Stimulated activated CD8-positive, alpha-beta memory T cell treated with anti-CD3 and anti-CD28 coated beads, Interleukin-2, amount 100 ng/mL, for 48 hours (primary cell): Measurements from ENCODE around the gene MUC20.
"Not testable (repeated sequence)": the region's sequence is repeated elsewhere in the genome, so short reads cannot be mapped to it uniquely, and the experiment has no call there.

ENCODE experiments used
- DNase-seq, 2 donors: peaks; one replicate each; pipeline ENCODE4 v3.0.0-alpha.2; 2020; ENCODE audit warnings: low read depth in 2 of 2

The MUC20 gene

DNA sequence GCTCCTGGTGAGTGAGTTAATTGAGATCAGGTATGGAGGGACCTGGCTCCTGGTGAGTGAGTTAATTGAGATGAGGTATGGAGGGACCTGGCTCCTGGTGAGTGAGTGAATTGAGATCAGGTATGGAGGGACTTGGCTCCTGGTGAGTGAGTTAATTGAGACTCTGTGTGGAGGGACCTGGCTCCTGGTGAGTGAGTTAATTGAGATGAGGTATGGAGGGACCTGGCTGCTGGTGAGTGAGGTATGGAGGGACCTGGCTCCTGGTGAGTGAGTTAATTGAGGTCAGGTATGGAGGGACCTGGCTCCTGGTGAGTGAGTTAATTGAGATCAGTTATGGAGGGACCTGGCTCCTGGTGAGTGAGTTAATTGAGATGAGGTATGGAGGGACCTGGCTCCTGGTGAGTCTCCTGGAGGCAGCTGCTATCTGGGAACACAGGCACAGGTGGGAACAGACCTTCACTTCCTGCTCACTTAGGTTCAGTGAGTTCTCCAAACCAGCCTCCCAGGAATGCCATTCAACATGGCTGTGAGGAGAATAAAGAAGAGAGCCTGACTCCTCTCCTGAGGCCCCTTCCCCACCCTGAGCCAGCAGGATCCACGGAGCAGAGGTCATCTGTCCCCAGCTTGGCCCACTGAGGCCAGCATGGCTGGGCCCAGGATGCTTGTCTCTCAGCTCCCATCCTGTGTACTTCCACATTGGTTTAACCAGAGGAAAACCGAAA lies 9.5 kb upstream of the MUC20 start:
- not testable (repeated sequence) for DNase-seq

DNA sequence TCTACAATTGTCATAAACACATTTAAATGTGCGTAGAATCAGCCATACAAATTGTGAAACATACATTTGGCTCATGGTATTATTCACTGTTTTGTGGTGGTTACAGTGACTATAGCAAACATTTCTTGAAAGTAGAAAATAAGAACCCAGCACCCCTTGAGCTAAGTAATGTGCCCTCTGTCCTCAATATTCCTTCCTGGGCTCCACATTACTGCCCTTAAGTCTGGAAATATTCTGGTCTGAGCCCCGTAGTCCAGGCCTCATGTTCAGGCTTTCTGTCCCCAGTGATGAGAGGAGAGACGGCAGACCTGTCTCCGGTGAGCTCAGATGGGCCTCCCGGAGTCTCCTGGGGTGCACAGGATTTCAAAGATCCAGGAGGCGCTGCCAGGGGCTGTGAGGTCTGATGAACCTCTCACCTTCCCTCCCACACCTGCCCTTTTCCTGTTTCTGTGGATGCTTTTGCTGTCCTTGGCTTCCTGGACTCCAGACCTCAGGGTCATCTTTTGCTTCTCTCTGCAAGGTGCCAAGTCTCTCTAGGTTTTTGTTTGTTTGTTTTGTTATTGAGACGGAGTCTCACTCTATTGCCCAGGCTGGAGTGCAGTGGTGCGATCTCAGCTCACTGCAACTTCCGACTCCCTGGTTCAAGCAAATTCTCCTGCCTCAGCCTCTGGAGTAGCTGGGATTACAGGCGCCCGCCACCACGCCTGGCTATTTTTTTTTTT lies 8.8 kb upstream of the MUC20 start:
- DNase-seq: no peak

DNA sequence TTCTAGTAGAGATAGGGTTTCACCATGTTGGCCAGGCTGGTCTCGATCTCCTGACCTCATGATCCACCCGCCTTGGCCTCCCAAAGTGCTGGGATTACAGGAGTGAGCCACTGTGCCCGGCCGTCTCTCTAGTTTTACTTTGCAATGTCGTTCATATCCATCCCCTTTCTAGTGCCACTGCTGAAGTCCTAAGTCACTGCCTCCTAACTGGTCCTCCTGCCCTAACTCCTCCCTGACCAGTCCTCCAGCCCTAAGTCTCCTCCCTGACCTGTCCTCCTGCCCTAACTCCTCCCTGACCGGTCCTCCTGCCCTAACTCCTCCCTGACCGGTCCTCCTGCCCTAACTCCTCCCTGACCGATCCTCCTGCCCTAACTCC lies 8.3 kb upstream of the MUC20 start:
- DNase-seq: not testable (repeated sequence)

DNA sequence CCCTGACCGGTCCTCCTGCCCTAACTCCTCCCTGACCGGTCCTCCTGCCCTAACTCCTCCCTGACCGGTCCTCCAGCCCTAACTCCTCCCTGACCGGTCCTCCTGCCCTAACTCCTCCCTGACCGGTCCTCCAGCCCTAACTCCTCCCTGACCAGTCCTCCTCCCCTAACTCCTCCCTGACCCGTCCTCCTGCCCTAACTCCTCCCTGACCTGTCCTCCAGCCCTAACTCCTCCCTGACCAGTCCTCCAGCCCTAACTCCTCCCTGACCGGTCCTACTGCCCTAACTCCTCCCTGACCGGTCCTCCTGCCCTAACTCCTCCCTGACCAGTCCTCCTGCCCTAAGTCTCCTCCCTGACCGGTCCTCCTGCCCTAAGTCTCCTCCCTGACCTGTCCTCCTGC lies 7.6 kb upstream of the MUC20 start:
- DNase-seq: not testable (repeated sequence)

DNA sequence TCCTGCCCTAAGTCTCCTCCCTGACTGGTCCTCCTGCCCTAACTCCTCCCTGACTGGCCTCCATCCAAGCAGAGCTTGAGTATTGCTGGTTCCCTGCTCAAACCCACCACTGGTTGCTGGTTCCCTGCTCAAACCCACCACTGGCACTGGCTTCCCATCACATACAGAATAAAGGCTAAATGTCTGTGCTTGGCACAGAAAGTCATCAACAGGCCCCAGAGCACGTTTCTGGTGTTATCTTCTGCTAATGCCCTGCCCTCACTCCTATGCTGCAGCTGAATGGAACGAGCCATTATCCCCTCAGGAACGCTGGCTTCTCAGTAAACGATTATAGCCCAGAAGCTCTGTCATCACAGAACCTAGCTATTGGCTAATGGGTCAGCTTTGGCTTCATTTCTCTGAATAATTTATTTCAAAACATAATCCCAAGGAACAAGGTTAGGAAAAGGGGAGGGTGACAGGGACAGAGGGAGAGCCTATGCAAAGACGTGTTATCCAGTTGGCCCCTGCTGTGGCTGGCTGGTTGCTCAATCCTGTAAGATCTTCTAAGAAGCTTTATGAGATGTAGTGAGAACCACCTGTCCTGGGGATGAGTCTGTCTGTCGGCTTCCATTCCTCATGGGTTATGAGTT lies 6.3 kb upstream of the MUC20 start:
- DNase-seq: no peak

DNA sequence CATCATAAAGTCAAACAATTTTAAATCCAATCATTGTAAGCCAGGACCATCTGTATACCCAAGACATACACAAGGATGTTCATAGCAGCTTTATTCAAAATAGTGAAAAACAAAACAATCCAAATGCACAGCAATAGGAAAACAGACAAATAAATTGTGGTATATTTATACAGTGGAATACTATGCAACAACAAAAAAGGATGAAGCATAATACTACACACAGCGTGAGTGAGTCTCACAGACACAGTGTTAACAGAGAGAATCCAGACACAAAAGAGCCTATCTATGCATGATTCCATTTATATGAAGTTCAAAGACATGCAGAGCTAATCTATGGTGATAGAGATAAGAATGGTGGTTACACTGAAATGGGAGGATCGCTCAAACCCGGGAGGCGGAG lies 5.6 kb upstream of the MUC20 start:
- no peak for DNase-seq

DNA sequence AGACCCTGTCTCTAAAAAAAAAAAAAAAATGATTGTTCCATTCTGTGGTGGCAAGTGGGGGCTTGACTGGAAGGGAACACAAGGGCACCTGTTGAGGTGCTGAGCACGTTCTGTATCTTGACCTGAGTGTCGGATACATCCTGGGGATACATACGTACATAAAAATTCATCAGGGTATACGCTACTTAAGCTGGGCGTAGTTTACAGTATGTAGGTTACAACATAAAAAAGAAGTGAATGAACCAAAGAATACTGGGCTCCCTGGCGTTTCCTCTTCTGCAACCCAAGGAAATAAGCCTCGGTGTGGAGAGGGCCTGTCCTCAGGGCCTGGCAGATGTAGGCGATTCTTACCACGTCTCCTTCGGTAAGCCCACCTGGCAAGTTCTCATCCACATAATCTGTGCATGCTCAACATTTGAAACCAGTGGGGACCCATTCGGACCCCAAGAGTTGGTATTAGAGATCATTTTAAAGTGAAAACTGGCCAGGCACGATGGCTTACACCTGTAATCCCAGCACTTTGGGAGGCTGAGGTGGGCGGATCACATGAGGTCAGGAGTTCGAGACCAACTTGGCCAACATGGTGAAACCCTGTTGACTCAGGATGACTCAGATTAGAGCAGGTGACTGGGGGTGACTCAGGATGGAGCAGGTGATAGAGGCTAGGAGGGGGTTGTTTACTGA lies 5.1 kb upstream of the MUC20 start:
- DNase-seq: peak in 1 of 2 donors; percentile 46

DNA sequence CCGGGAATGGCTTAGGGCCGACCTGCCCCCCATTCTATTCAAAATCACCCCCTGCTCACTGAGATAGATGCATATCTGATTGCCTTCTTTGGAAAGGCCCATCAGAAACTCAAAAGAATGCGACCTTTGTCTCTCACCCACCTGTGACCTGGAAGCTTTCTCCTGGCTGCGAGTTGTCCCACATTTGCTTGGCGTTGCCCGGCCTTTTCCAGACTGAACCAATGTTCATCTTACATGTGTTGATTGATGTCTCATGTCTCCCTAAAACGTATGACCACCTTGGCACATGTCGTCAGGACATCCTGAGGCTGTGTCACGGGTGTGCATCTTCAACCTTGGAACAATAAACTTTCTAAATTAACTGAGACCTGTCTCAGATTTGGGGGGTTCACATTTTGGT lies 3.4 kb upstream of the MUC20 start:
- no peak for DNase-seq

DNA sequence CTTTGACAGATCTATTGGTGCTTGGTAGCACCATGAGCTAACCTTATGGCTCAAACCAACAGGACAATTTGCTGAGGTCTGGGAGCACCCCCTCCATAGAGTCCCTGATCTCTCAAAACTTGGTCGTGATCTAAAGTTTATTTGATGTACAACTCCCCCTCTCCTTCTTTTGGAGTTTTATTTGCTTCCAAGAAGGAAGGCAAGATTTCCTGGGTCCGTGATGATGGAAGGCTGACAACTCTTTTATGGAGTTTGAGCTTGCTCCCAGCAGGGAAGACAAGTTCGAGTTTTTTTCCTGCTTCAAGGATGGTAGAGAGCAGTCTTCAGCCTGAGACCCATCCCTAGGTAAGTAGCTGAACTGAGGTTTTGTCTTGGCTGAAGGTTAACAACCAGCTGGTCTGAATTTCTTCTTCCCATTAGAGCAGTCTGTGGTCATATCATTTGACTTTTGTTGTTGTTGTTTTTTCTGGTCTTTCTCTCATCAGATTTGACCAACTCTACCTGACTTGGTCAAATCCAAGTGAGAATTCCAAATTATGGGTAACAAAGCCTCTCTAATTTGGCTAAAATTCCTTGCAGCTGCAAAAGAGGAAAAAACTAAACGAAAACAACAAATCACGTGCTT lies 2.8 kb upstream of the MUC20 start:
- DNase-seq: no peak

DNA sequence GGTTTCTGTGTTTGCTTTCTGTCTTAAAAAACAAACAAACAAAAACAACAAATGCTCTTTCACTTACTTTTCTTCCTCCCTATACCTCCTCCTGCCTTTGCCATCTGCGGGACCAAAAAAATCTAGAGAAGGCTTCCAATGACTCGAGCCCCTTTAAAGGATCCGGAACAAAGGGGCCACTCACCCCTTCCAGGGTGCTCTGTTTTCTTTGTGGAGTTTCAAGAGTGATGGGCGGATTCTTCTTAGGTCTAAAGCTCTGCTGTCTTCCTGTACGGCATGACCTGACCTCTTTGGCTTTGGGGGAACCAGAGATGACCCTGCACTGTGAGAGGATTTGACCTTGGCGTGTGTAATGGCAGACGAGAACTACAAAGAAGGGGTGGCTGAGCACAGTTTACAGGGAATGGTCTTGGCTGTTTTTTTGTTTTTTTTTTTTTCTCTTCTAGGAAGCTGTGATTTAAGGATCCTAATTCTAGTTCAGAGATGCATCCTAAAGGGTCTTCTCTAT lies 2.2 kb upstream of the MUC20 start:
- no peak for DNase-seq

DNA sequence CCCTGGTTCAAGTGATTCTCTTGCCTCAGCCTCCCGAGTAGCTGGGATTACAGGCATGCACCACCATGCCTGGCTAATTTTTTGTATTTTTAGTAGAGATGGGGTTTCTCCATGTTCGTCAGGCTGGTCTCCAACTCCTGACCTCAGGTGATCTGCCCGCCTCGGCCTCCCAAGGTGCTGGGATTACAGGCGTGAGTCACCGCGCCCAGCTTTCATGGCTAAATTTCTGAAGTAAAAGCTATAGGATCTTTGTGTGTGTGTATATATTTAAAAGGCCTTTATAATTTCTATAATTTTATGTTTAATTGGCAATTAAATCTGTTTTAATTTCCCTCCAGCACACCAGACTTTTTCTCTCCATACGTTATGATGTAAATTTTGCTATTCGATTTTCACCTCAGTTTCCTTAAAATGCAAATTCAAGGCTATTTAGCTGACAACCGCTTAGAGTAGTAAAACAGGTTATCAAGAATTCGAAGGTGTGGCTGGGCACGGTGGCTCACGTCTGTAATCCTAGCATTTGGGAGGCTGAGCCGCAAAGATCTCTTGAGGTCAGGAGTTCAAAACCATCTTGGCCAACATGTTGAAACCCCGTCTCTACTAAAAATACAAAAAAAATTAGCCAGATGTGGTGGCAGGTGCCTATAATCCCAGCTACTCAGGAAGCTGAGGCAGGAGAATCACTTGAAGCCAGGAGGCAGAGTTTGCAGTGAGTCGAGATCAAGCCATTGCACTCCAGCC lies 1.1 kb upstream of the MUC20 start:
- DNase-seq: not testable (repeated sequence)

DNA sequence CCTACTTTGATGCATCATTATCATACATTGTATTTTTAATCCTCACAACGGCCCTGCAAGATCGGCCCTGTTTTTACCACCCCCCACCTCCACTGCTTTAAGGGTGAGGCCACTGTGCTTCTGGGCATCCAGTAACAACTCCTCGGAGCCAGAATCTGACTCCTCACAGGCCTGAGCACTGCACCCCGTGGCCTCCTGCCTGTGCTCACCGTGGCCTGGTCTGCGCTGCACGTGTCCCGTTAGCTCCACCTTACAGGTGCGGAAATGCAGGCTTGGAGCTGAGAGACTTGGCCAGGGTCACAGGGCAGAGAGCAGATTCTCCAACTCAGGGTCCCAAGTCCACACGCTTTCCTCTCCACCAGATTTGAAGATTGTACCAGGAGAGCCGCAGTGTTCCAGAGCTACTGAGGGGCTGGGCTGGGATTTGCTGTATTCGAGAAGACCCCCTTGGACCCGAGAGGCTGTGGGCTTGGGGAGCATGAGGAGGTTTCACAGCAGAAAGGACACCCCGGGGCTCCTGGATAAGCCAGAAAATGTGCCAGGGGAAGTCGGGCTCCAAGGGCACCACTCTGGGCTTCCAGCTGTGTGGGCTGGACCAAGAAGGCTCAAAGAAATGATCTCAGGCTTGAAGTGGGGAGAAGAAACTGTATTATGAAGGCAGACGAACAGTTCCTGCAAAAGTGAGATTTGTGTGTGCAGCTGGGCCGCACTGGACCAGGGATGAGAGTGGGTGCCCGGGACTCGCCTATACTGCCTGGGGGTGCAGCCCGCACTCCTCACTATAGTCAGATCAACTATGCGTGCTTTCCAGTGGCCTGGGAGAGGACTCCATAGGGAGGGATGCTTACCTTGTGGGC lies 1.6 kb downstream of the MUC20 start:
- not testable (repeated sequence) for DNase-seq

DNA sequence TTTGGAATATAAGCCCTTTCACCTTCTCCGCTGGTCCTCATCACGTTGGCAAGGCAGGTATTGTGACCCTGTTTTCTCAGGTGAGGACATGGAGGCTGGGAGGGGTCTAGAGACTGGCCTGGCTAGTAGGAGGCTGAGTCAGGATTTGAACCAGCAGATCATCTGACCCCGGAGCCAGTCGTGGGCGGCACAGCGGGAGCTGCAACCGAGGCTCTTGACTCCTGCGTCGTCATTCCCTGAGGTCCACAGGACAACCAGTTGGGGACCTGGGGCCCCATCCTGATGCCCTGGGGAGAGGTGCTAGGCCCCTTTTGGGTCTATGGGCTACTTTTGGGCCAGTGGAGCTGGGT lies 2.2 kb downstream of the MUC20 start:
- not testable (repeated sequence) for DNase-seq

DNA sequence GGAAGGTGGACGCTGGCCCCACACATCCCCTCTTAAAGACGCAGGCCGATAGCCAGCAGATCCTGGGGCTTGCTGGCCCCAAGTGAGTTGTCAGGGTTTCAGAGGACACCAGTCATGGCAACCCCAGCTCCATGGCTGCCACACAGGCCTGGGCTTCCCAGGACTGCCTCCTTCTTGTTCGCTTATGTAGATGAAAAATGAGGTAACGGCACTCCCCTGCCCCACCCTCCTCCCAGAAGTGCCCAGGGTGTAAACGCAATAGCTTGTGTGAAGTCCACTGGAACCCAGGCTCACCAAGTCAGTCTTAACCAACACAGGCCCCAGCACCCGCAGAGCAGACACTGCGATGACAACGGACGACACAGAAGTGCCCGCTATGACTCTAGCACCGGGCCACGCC lies 3.6 kb downstream of the MUC20 start:
- not testable (repeated sequence) for DNase-seq

DNA sequence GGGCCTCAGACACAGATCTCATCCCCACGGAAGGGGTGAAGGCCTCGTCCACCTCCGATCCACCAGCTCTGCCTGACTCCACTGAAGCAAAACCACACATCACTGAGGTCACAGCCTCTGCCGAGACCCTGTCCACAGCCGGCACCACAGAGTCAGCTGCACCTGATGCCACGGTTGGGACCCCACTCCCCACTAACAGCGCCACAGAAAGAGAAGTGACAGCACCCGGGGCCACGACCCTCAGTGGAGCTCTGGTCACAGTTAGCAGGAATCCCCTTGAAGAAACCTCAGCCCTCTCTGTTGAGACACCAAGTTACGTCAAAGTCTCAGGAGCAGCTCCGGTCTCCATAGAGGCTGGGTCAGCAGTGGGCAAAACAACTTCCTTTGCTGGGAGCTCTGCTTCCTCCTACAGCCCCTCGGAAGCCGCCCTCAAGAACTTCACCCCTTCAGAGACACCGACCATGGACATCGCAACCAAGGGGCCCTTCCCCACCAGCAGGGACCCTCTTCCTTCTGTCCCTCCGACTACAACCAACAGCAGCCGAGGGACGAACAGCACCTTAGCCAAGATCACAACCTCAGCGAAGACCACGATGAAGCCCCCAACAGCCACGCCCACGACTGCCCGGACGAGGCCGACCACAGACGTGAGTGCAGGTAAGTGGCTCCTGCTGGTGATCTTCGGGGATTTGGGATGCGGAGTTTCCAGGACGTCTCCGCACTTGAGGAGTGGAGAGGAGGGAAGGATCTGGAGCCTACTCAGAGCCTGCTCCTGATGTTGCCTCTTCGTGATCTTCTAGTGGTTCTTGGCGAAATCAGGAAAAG lies 5.3 kb downstream of the MUC20 start:
- not testable (repeated sequence) for DNase-seq

DNA sequence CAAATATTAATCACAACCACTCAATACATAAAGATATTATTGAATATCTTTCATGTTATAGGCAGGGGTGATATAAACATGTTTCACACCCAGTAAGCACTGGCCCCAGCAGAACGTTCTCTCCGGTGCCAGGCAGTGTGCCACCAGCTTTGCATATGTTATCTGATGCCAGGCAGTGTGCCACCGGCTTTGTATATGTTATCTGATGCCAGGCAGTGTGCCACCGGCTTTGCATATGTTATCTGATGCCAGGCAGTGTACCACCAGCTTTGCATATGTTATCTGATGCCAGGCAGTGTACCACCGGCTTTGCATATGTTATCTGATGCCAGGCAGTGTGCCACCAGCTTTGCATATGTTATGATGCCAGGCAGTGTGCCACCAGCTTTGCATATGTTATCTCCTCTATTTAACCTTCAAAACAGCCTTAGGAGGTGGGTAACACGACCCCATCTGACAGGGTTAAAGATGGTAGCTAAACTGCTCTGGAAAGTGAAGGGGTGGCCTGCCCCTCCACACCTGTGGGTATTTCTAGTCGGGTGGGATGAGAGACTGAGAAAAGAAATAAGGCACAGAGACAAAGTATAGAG lies 6.9 kb downstream of the MUC20 start:
- DNase-seq: no peak

DNA sequence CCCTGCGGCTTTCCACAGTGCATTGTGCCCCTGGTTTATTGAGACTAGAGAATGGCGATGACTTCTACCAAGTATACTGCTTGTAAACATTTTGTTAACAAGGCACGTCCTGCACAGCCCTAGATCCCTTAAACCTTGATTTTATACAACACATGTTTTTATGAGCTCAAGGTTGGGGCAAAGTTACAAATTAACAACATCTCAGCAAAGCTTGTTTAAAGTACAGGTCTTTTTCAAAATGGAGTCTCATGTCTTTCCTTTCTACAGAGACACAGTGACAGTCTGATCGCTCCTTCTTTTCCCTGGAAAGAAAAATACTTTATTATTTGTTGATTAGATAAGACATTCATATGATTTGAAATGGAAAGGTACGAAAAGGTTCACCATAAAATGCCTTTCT lies 8.0 kb downstream of the MUC20 start:
- DNase-seq: not testable (repeated sequence)

DNA sequence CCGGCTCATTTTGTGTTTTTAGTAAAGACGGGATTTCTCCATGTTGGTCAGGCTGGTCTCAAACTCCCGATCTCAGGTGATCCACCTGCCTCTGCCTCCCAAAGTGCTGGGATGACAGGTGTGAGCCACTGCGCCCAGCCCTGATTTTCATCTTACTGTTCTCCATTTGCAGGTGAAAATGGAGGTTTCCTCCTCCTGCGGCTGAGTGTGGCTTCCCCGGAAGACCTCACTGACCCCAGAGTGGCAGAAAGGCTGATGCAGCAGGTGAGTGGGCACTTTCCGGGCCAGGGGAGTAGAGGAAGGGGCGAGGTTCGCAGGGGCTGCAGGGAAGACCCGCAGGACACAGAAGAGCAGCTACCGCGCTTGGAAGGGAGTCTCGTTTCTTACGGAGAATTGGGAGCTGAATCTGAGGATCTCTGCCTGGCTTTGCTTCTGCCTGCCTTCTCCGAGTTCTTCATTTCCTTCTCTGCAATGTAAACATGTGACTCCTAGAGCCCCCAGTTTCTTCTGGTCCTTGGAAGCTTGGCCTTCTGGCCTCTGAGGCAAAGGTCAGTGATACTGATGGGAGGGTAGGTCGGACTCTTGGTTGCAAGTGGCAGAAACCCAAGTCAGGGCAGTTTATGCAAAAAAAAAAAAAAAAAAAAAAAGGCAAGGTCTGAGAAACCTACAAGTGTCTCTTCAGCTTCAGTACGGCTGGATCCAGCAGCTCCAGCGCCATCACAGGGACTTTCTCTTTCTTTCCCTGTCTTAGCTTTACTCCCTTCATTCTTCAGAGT lies 8.9 kb downstream of the MUC20 start:
- DNase-seq: no peak
